Measurements from ENCODE around the gene TDG. TPM values are rescaled to one million over a fixed set of nuclear protein-coding genes. Genes with fewer than 3 reads are reported as not detected.

Gene TDG
- total RNA-seq, result 13.0 TPM
- long read RNA-seq, transcript TDG-202 (10 exons, 3,251 nt), result major isoform, 8 of 11 reads
- long read RNA-seq, partial matches to known transcripts, result 1 of 11 reads
- long read RNA-seq, other reads (novel, unspliced or antisense), result 2 of 11 reads

- intact Hi-C loops (cut with DNase I), result loop anchor here (1.0 kb wide), 1 partner anchor 9 kb away; a partner anchor contains a TSS
- peak; percentile 100 for DNase-seq (ENCODE audit: low spot score)
Measured at GRCh38 chr12:103965590-103966504, at the start of gene TDG. Gene TDG, plus strand, starts transcription at chr12:103965872. Its CDS starts 166 bp downstream, at chr12:103966038.

GRCh38 chr12:103917873-103918272 is 47.8 kb upstream of the TDG start:
- DNase-seq (ENCODE audit: low spot score), result no peak
- intact Hi-C loops (cut with DNase I), result no loop called here

GRCh38 chr12:103924761-103925641 is 40.7 kb upstream of the TDG start:
- intact Hi-C loops (cut with DNase I), result loop anchor here (5.0 kb wide), 1 partner anchor 298 kb away; no protein-coding TSS in a partner anchor
- no peak for DNase-seq (ENCODE audit: low spot score)

GRCh38 chr12:103928682-103929045 is 37.0 kb upstream of the TDG start:
- intact Hi-C loops (cut with DNase I), result loop anchor here (5.0 kb wide), 1 partner anchor 301 kb away; no protein-coding TSS in a partner anchor
- DNase-seq (ENCODE audit: low spot score), result no peak

GRCh38 chr12:103929046-103929783 is 36.5 kb upstream of the TDG start:
- intact Hi-C loops (cut with DNase I), result loop anchor here (5.0 kb wide), 1 partner anchor 302 kb away; no protein-coding TSS in a partner anchor
- peak; percentile 92 for DNase-seq (ENCODE audit: low spot score)

- DNase-seq (ENCODE audit: low spot score), result no peak
- intact Hi-C loops (cut with DNase I), result loop anchor here (1.0 to 5.0 kb wide), 3 partner anchors 27 to 302 kb away; partner anchors contain the start of gene HCFC2
Measured at GRCh38 chr12:103929784-103930033, 36.0 kb upstream of the TDG start.

- intact Hi-C loops (cut with DNase I), result loop anchor here (1.0 to 2.0 kb wide), 2 partner anchors 27 to 134 kb away; partner anchors contain the start of gene HCFC2
- DNase-seq (ENCODE audit: low spot score), result peak; percentile 99
Measured at GRCh38 chr12:103930034-103930786, 35.5 kb upstream of the TDG start, which contains the start of gene HSP90B1. Gene HSP90B1, plus strand, starts transcription at chr12:103930410. Its CDS starts 106 bp downstream, at chr12:103930516.

- DNase-seq (ENCODE audit: low spot score), result peak; percentile 76
- intact Hi-C loops (cut with DNase I), result loop anchor here (1.0 to 2.0 kb wide), 2 partner anchors 26 to 133 kb away; partner anchors contain the start of gene HCFC2
Measured at GRCh38 chr12:103930787-103931735, 34.6 kb upstream of the TDG start.

GRCh38 chr12:103933237-103933636 is 32.4 kb upstream of the TDG start:
- DNase-seq (ENCODE audit: low spot score), result no peak
- intact Hi-C loops (cut with DNase I), result no loop called here

GRCh38 chr12:103936679-103937078 is 29.0 kb upstream of the TDG start:
- no peak for DNase-seq (ENCODE audit: low spot score)
- intact Hi-C loops (cut with DNase I), result no loop called here

GRCh38 chr12:103944964-103945363 is 20.7 kb upstream of the TDG start:
- intact Hi-C loops (cut with DNase I), result no loop called here
- no peak for DNase-seq (ENCODE audit: low spot score)

GRCh38 chr12:103947871-103948555 is 17.7 kb upstream of the TDG start:
- intact Hi-C loops (cut with DNase I), result no loop called here

GRCh38 chr12:103948746-103949406 is 16.8 kb upstream of the TDG start:
- intact Hi-C loops (cut with DNase I), result no loop called here
- DNase-seq (ENCODE audit: low spot score), result no peak

More at GRCh38 chr12:103947871-103948555, 17.7 kb upstream of the TDG start:
- no peak for DNase-seq (ENCODE audit: low spot score)

- intact Hi-C loops (cut with DNase I), result no loop called here
- DNase-seq (ENCODE audit: low spot score), result no peak
Measured at GRCh38 chr12:103952497-103952896, 13.2 kb upstream of the TDG start.

GRCh38 chr12:103955811-103956508 is 9.7 kb upstream of the TDG start:
- DNase-seq (ENCODE audit: low spot score), result no peak
- intact Hi-C loops (cut with DNase I), result loop anchor here (2.0 to 5.0 kb wide), 2 partner anchors 25 to 151 kb away; partner anchors contain the start of gene HSP90B1
